AG04450 (cell line): ENCODE measurements around the gene CES2. TPM values are rescaled to one million over a fixed set of nuclear protein-coding genes. Genes with fewer than 3 reads are reported as not detected.

Experiments used
- CTCF ChIA-PET: fragments of 300-600, 350-600 bp; formaldehyde crosslinking; extraction: SDS; loops from one replicate; lab custom pipeline; 2022; ENCODE audit warnings: antibody characterized with exemption, inconsistent platforms; lab: Charles Lee
- POLR2A ChIA-PET: fragments of 350-600 bp; formaldehyde crosslinking; extraction: SDS; loops from one replicate; lab custom pipeline; 2021; ENCODE audit warnings: antibody characterized with exemption, inconsistent platforms; lab: Yijun Ruan, JAX
- DNase-seq: peaks from one replicate; pipeline ENCODE4 v3.0.0-alpha.2; 2011; ENCODE audit warnings: low read depth, low spot score
- H3K27ac ChIP-seq: one replicate; pipeline ENCODE4 v1.5.1; 2012; ENCODE audit warnings: low read depth, low read length, control low read depth
- H3K27me3 ChIP-seq: one replicate; pipeline ENCODE4 v1.6.0; 2012; ENCODE audit warnings: low read length; ENCODE audit not compliant: control insufficient read depth, insufficient read depth
- H3K4me3 ChIP-seq: 2 replicates; pipeline ENCODE4 v1.5.1; 2011; ENCODE audit warnings: mild to moderate bottlenecking, low read depth, low read length, control low read depth
- H3K9me3 ChIP-seq: 2 replicates; pipeline ENCODE4 v1.5.1; 2012; ENCODE audit warnings: low read length; ENCODE audit not compliant: control insufficient read depth, insufficient read depth
- CTCF ChIP-seq: IDR thresholded peaks from 2 replicates; pipeline ENCODE4 v1.5.1; 2011; ENCODE audit warnings: low read depth, low read length, control low read depth, inconsistent platforms
- polyA plus RNA-seq: library from polyadenylated mRNA; depleted of rRNA; stranded (reverse); fragments of >200 nt; gene quantifications from 2 replicates; pipeline ENCODE4 v1.2.3, GENCODE V29; 2011

Gene CES2
- polyA plus RNA-seq, 1 experiment, result 20.7 TPM

- Histone ChIP-seq H3K27me3 (no peaks in the 10 kb centered on the region), H3K4me3 (peak overlapping the region; percentile 96), H3K9me3 (no peaks in the 10 kb centered on the region; the same call in 1 of the 2 replicates), H3K27ac (no peak overlapping the region)
- POLR2A ChIA-PET, result no interaction called here
- DNase-seq, result no peak
- TF ChIP-seq CTCF, result no peak
- CTCF ChIA-PET, result interaction anchor here (0.7 to 1.4 kb wide), 2 partner anchors 11 to 35 kb away, joined by 3 to 4 read pairs; no protein-coding TSS in a partner anchor
These were observed 1.1 kb downstream of the CES2 start for GRCh38 chr16:66936462-66936861.

- Histone ChIP-seq H3K4me3 (no peak overlapping the region), H3K27ac (no peak overlapping the region), H3K27me3 (no peaks in the 10 kb centered on the region), H3K9me3 (no peaks in the 10 kb centered on the region; the same call in 1 of the 2 replicates)
- ChIA-PET CTCF (interaction anchor here (0.7 to 1.4 kb wide), 2 partner anchors 10 to 36 kb away, joined by 3 to 4 read pairs; no protein-coding TSS in a partner anchor), POLR2A (no interaction called here)
- TF ChIP-seq CTCF, result no peak
- no peak for DNase-seq
These were observed 1.7 kb downstream of the CES2 start for GRCh38 chr16:66936889-66937554.

- H3K27ac ChIP-seq, result no peak overlapping the region
- H3K27me3 ChIP-seq, result no peaks in the 10 kb centered on the region
- no peaks in the 10 kb centered on the region; the same call in 1 of the 2 replicates for H3K9me3 ChIP-seq
- no peak overlapping the region for H3K4me3 ChIP-seq
- POLR2A ChIA-PET, result no interaction called here
- no peak for DNase-seq
- CTCF ChIA-PET, result interaction anchor here (0.8 kb wide), 1 partner anchor 43 kb away, joined by 3 read pairs; no protein-coding TSS in a partner anchor
- TF ChIP-seq CTCF, result no peak
These were observed 2.5 kb downstream of the CES2 start for GRCh38 chr16:66937725-66938337.

- CTCF ChIA-PET, result interaction anchor here (1.2 kb wide), 1 partner anchor 13 kb away, joined by 3 read pairs; no protein-coding TSS in a partner anchor
- TF ChIP-seq CTCF, result no peak
- no peaks in the 10 kb centered on the region for H3K27me3 ChIP-seq
These were observed 4.0 kb downstream of the CES2 start for GRCh38 chr16:66939366-66939765.

GRCh38 chr16:66940236-66940635 lies 4.9 kb downstream of the CES2 start:
- no peak overlapping the region for H3K27ac ChIP-seq
- no peak overlapping the region for H3K4me3 ChIP-seq
- H3K9me3 ChIP-seq, result no peaks in the 10 kb centered on the region; the same call in 1 of the 2 replicates
- no peak for DNase-seq
- ChIA-PET POLR2A (no interaction called here), CTCF (no interaction called here)
- no peak for TF ChIP-seq CTCF
- no peaks in the 10 kb centered on the region for H3K27me3 ChIP-seq

More at GRCh38 chr16:66939366-66939765, 4.0 kb downstream of the CES2 start:
- Histone ChIP-seq H3K4me3 (no peak overlapping the region), H3K9me3 (no peaks in the 10 kb centered on the region; the same call in 1 of the 2 replicates), H3K27ac (no peak overlapping the region)
- DNase-seq, result no peak
- POLR2A ChIA-PET, result interaction anchor here (0.6 kb wide), 1 partner anchor 10 kb away, joined by 4 read pairs; no protein-coding TSS in a partner anchor
